Heart left ventricle (tissue), 16 donors: ENCODE results near the gene RITA1. TPM values are rescaled to one million over a fixed set of nuclear protein-coding genes. Genes with fewer than 3 reads are reported as not detected.

Source experiments
- ATAC-seq, 4 donors: fragments of 200-7000 bp; cut with Tn5 transposase; one replicate each; pipeline ENCODE4 v1.9.1; 2020 to 2022; ENCODE audit warnings: moderate library complexity in 4 of 4, mild to moderate bottlenecking in 3 of 4, moderate number of reproducible peaks in 1 of 4
- DNase-seq, 5 donors: peaks; one replicate each; pipeline ENCODE4 v3.0.0-alpha.2; 2020
- H3K27ac ChIP-seq, 12 donors: fragments of 200-600 bp; sonication (generic) in 4 of 12; one replicate each; pipeline versions ENCODE4 v1.5.0 to v1.8.0; 2016 to 2022; ENCODE audit warnings: mild to moderate bottlenecking in 2 of 12
- H3K27me3 ChIP-seq, 9 donors: fragments of 200-600 bp; sonication (generic) in 2 of 9; one replicate each; pipeline versions ENCODE4 v1.5.1 to v1.8.0; 2016 to 2022; ENCODE audit warnings: mild to moderate bottlenecking in 3 of 9
- H3K36me3 ChIP-seq, 9 donors: fragments of 200-600 bp; sonication (generic) in 2 of 9; one replicate each; pipeline versions ENCODE4 v1.5.0 to v1.8.0; 2018 to 2022; ENCODE audit warnings: mild to moderate bottlenecking in 2 of 9
- H3K4me1 ChIP-seq, 12 donors: fragments of 200-600 bp; sonication (generic) in 4 of 12; one replicate each; pipeline versions ENCODE4 v1.5.0 to v1.8.0; 2016 to 2022; ENCODE audit warnings: mild to moderate bottlenecking in 3 of 12
- H3K4me3 ChIP-seq, 12 donors: fragments of 200-600 bp; sonication (generic) in 4 of 12; one replicate each; pipeline versions ENCODE4 v1.5.0 to v1.8.0; 2017 to 2022; ENCODE audit warnings: mild to moderate bottlenecking in 9 of 12, moderate library complexity in 4 of 12
- H3K9me3 ChIP-seq, 12 donors: fragments of 200-600 bp; sonication (generic) in 4 of 12; one replicate each; pipeline versions ENCODE4 v1.5.0 to v1.8.0; 2016 to 2022; ENCODE audit warnings: mild to moderate bottlenecking in 1 of 12
- CTCF ChIP-seq, 12 donors: fragments of 200-600 bp; sonication (generic) in 4 of 12; IDR thresholded peaks; one replicate each; pipeline versions ENCODE4 v1.5.0 to v1.8.0; 2018 to 2022; ENCODE audit warnings: antibody characterized with exemption in 12 of 12, mild to moderate bottlenecking in 5 of 12
- POLR2A ChIP-seq, 2 donors: fragments of 450-650 bp; IDR thresholded peaks; one replicate each; pipeline ENCODE4 v1.6.1; 2017; ENCODE audit warnings: antibody characterized with exemption in 2 of 2, mild to moderate bottlenecking in 2 of 2, moderate library complexity in 2 of 2
- WGBS, 4 donors: extraction: QIAGEN DNeasy Blood & Tissue Kit in 2 of 4; methylation state at CpG; one replicate each; pipeline versions ENCODE4 v1.1.5 to v1.1.7; 2013 to 2018; 5-methylcytosine and 5-hydroxymethylcytosine counted together
- intact Hi-C, 10 donors: fragments of 100-400 bp; cut with DNase I; formaldehyde crosslinking; loops; one replicate each; pipeline versions ENCODE4 v1.11.1 to v1.14.2; 2022
- polyA plus RNA-seq, 2 donors: library from polyadenylated mRNA; stranded (reverse); fragments of 200-250 nt; gene quantifications; one replicate each; pipeline ENCODE4 v1.2.3, GENCODE V29; 2013
- total RNA-seq, 9 donors: library from RNA; depleted of rRNA in 2 of 9; stranded (reverse); fragments of >200 nt in 2 of 9; fragmentation: NEBNext Ultra II Directional in 3 of 9; extraction: Animal tissue kit (Norgen Biotek cat#: 25700) in 3 of 9; gene quantifications; one replicate each; pipeline versions ENCODE4 v1.1.0 to v1.2.4, GENCODE V29; 2016 to 2023
- donor health status: ischemic (EF 13 %, LVEDD 7.1; RV severe dilation, severe dysfunction).
- donor health status: healthy with polysubstance abuse.
- donor health status: DM: no; HTN: yes; CAD: no.
- donor health status: DM: no; HTN: no; CAD: no.
- donor health status: ischemic (EF 25% LVEDD 6.9; RV normal size, moderate dysfunction).
- donor health status: ischemic (EF 25% LVEDD 5.7; RV mildly dilated, moderate dysfunction).
- donor health status: healthy.
- donor health status: DM: yes; HTN: yes; CAD: no.
- donor health status: ischemic (EF 35%, LVEDD 5.7; RV mildly dilated, moderate dysfunction).
- donor health status: nonischemic (EF 11% LVEDD 7.7; RV severe dilation, severe dysfunction).
- donor health status: DM: yes; HTN: yes; CAD: no.
- donor health status: PGD.
- donor health status: ischemic (EF 29% LVEDD 5.4; RV normal size, mild dysfunction).
- donor health status: nonischemic (EF 23%, LVEDD 6.1; RV moderate dilation, normal function).

RITA1 gene
- total and polyA plus RNA-seq, 11 donors = 10.4 to 30.7 (median 14.7) TPM

- Histone ChIP-seq H3K4me1 (peaks cover 0 to 33% (median 16%) of the 10 kb centered on the region in 12 donors), H3K27me3 (no peaks in the 10 kb centered on the region), H3K4me3 (no peak overlapping the region), H3K9me3 (no peaks in the 10 kb centered on the region), H3K36me3 (peaks cover 0 to 23% (median 18%) of the 10 kb centered on the region in 9 donors), H3K27ac (peak overlapping the region in 2 of 12 donors; percentile 70 to 72)
- 81 to 90% (median 83%) methylated on average over 4 of the region's 4 CpGs for WGBS, 4 donors
- ATAC-seq (no peak), DNase-seq (no peak)
- intact Hi-C loops = loop anchor here in 8 of 10 donors (2.0 to 10.0 kb wide), 10 partner anchors 72 to 720 kb away; partner anchors contain the start of genes SDSL (in 5 of the 8) and PLBD2 (in 1 of the 8)
- no peak for TF ChIP-seq POLR2A (IDR thresholded peaks at IDR 0.05)
- no peak for TF ChIP-seq CTCF (IDR thresholded peaks at IDR 0.05)
Measured at GRCh38 chr12:113194971-113195391, 9.5 kb downstream of the RITA1 start.

- Histone ChIP-seq H3K27me3 (no peaks in the 10 kb centered on the region), H3K27ac (no peak overlapping the region), H3K4me1 (peaks cover 0 to 37% (median 16%) of the 10 kb centered on the region in 12 donors), H3K36me3 (peaks cover 0 to 18% (median 16%) of the 10 kb centered on the region in 9 donors), H3K9me3 (no peaks in the 10 kb centered on the region), H3K4me3 (no peak overlapping the region)
- peak in 1 of 4 donors; percentile 11 for ATAC-seq
- intact Hi-C loops = loop anchor here in 8 of 10 donors (2.0 to 10.0 kb wide), 10 partner anchors 72 to 719 kb away; partner anchors contain the start of genes SDSL (in 5 of the 8) and PLBD2 (in 1 of the 8)
- WGBS, 4 donors = 96 to 97% (median 96%) methylated on average over 13 of the region's 13 CpGs
- TF ChIP-seq POLR2A (IDR thresholded peaks at IDR 0.05) = no peak
- no peak for TF ChIP-seq CTCF (IDR thresholded peaks at IDR 0.05)
- DNase-seq = no peak
Measured at GRCh38 chr12:113195598-113195997, 10.1 kb downstream of the RITA1 start.

- ATAC-seq (peak in 2 of 4 donors; percentile 6 to 7), DNase-seq (no peak)
- 74 to 81% (median 78%) methylated on average over 7 of the region's 7 CpGs for WGBS, 4 donors
- H3K36me3 ChIP-seq = peaks cover 0 to 9% (median 8%) of the 10 kb centered on the region in 9 donors
- no peak overlapping the region for H3K27ac ChIP-seq
- H3K4me1 ChIP-seq = peaks cover 0 to 46% (median 16%) of the 10 kb centered on the region in 12 donors
- intact Hi-C loops = loop anchor here in 8 of 10 donors (5.0 to 10.0 kb wide), 9 partner anchors 71 to 718 kb away; partner anchors contain the start of gene SDSL (in 5 of the 8)
- H3K27me3 ChIP-seq = no peaks in the 10 kb centered on the region
- no peak for TF ChIP-seq POLR2A (IDR thresholded peaks at IDR 0.05)
- no peak for TF ChIP-seq CTCF (IDR thresholded peaks at IDR 0.05)
- no peak overlapping the region for H3K4me3 ChIP-seq
- no peaks in the 10 kb centered on the region for H3K9me3 ChIP-seq
Measured at GRCh38 chr12:113196582-113196981, 11.1 kb downstream of the RITA1 start.

- intact Hi-C loops = loop anchor here in 8 of 10 donors (5.0 to 10.0 kb wide), 9 partner anchors 70 to 718 kb away; partner anchors contain the start of gene SDSL (in 5 of the 8)
- TF ChIP-seq CTCF (IDR thresholded peaks at IDR 0.05) (peak; percentile 61 to 82 (median 73)), POLR2A (IDR thresholded peaks at IDR 0.05) (no peak)
- no peak overlapping the region for H3K27ac ChIP-seq
- ATAC-seq (peak; percentile 85 to 89 (median 85)), DNase-seq (peak in 4 of 5 donors; percentile 65 to 76 (median 74))
- 4 to 23% (median 16%) methylated on average over 4 of the region's 4 CpGs for WGBS, 4 donors
- H3K4me1 ChIP-seq = peaks cover 0 to 44% (median 16%) of the 10 kb centered on the region in 12 donors
- no peaks in the 10 kb centered on the region for H3K9me3 ChIP-seq
- no peak overlapping the region for H3K4me3 ChIP-seq
- no peaks in the 10 kb centered on the region for H3K27me3 ChIP-seq
- H3K36me3 ChIP-seq = peaks cover 0 to 4% (median 4%) of the 10 kb centered on the region in 9 donors
Measured at GRCh38 chr12:113196990-113197389, 11.5 kb downstream of the RITA1 start.
